NCI-H510A treated with DMSO at 0.1 percent for 48 hours (cell line): ENCODE results near the gene MYO5A.
"Not testable (repeated sequence)": the region's sequence is repeated elsewhere in the genome, so short reads cannot be mapped to it uniquely, and the experiment has no call there.

Source experiments
- DNase-seq: peaks from one replicate; lab custom pipeline; 2025; lab: John Stamatoyannopoulos, UW

MYO5A gene

DNA sequence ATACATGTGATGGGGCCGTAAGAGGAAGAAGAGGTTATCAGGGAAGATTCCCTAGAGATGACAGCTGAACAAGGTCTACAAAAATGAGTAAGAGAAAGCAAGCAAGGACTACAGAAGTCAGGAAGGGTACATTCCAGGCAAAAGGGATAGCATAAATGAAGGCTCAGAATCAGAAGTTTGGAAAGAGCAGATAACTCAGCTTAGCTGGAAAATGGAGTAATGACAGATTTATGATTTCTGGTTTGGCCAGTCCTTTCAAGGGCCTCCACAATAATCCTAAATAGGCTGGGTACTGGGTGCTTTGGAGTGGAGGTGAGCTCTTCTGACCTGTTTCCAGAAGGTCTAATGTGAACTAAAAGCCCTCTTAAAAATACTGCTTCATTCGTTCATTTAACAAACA is 110.7 kb downstream of the MYO5A start:
- DNase-seq = no peak

DNA sequence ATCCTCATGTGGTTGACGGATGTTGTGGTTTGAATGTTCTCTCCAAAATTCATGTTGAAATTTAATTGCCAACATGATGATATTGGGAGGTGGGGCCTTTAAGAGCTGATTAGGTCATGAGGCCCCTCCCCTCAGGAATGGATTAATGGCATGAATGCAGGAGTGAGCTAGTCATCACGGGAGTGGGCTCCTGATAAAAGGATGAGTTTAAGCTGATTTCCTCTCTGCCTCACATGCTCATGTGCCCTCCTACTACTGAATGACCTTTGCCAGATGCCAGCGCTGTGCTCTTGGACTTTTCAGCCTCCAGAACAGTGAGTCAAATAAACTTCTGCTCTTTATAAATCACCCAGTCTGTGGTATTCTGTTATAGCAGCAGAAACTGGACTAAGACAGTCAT is 111.2 kb downstream of the MYO5A start:
- no peak for DNase-seq

DNA sequence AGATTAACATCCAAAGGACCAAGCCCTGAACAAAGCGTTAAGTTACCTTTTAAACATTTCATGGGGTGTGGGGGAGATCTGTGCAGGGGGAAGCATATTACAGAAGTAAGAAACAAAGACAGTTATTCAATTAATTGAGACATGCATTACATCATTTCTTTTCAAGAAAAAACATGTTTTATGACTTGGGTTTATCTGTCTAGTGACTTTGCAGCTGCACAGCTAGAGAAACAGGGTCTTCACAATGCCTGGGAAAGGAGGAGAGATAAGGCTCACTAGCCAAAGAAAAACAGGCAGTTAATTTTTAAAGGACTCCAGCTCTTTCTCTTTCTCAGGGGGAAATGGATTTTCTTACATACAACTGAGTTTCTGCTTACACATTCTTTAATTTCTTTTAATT is 112.1 kb downstream of the MYO5A start:
- DNase-seq = not testable (repeated sequence)

DNA sequence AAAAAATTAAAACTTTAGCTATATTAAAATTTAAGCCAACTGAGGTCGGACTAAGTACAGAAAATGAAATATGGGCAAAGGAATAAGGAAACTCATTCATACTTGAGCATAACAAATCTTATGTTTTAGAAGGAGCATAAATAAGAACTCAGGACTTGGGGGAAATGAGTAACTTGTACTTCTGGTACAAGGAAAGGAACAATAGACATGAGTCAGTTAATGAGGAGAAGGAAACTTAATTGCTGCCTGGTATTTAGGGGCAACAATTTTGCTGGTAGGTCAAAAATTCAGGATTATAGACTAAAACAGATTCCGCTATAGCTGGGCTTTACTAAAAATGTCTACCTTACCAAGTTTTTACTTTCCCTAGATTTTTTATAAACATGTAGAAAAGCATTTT is 113.1 kb downstream of the MYO5A start:
- DNase-seq = no peak

- peak; percentile 26 for DNase-seq
Measured at GRCh38 chr15:52414936-52415335, 113.7 kb downstream of the MYO5A start.

GRCh38 chr15:52408823-52409222 is 119.9 kb downstream of the MYO5A start:
- DNase-seq = no peak

- DNase-seq = no peak
Measured at GRCh38 chr15:52407374-52407773, 121.3 kb downstream of the MYO5A start.

DNA sequence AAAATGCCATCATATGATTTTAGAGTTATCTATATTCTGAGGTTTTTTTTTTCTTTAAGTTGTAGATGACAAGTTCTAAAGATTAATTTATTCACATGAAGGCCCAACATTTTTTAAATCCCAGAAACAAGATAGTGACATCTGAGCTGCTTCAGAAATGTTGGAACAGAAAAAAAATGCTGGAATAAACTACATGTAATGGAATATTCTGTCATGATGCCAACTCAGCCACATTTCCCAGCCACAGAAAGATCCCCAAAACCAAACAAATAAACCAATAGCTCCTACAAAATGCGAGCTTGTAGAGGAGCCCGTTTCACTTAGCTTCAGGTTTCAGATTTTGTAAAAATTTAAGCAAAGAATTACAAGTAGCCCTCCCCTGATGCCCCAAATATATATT is 122.1 kb downstream of the MYO5A start:
- no peak for DNase-seq

- DNase-seq = no peak
Measured at GRCh38 chr15:52405856-52406255, 122.8 kb downstream of the MYO5A start.

- no peak for DNase-seq
Measured at GRCh38 chr15:52397118-52397517, 131.6 kb downstream of the MYO5A start.

DNA sequence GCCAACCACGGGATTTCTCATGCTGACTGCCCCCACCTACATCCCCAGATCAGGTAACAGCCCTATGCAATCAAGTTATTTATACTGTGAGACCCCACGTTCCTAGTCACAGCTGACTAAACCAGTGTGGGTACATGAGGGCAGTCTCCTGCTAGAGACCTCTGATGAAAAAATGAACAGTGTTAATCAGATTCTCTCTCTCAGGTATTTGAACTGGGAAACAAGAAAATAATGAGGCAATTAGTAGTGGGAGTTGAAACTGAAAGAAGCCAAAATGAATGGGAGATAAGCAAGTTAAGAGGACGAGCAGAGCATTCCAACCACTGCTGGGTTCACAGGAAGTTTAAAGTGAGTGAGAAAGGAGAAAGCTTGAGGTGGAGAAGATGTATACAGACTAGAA is 134.6 kb downstream of the MYO5A start:
- DNase-seq = no peak

GRCh38 chr15:52392008-52392687 is 136.5 kb downstream of the MYO5A start:
- no peak for DNase-seq

DNA sequence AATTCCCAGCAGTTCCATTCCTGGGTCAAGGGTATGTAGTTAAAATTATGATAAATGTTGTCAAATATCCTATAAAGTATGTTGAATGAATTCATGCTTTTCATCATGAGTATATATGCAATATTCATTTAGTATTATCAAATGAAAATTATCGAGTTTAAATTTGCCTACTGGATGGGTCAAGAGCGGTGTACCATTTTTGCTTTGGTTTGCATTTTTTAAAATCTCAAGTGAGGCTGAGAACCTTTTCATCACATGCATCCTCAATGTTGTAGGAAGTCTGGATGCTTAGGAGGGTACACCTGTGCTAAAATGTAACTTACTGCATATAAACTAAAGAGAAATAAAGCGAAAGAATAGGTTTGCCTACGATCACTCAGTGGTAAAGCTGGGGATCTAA is 137.6 kb downstream of the MYO5A start:
- no peak for DNase-seq

- DNase-seq = no peak
Measured at GRCh38 chr15:52385670-52386069, 143.0 kb downstream of the MYO5A start.

- no peak for DNase-seq
Measured at GRCh38 chr15:52383100-52383588, 145.5 kb downstream of the MYO5A start.

DNA sequence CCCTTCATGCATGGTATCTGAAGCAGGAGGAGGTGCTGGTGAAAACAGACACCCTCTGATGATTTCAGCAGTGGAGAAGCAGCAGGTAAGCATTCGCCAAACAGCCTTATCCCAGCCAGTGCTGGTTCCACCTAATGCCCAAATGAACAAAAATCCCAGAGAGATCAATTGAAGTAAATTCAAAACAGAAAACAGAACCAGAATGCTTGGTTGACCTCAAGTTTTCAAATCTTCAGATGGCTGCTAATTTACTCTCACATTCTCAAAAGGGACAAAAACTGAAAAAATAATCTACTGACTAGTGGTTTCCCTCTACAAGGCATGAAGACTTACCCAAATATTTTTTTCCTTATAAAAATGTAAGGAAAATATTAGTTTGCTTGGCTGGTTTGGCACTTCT is 146.0 kb downstream of the MYO5A start:
- no peak for DNase-seq

DNA sequence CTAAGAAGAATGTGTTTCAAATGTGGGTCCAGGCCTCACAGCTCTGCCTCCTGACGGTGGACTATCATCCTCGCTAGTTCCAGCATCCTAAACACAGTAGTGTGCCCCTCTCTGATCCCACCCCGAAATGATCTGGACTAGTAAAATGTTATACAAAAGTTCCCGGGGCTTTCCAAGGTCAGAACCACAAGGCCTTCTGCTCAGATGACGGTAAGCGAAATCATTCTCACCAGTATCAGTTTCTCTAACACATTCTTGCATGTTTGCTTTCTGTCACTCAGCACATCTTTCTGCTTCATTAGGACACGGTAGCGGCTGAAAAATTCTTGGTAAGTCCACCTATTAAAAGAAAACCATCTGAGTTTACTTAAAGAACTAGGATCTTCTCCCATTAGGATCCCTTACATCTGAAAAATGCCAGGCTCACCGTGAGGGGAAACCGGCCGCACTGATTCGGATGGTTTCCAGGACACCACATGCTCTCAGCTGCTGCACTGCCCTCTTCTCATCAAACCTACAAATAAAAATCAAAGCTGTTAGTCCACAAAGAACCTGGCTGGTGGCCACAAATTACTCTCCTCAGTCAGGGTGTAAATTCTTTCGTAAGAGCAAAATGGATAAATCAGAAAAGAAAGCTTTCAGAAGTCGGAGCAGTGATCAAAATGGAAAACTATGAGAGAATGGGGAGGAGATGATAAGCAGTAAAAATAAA is 149.1 kb downstream of the MYO5A start:
- DNase-seq = no peak

DNA sequence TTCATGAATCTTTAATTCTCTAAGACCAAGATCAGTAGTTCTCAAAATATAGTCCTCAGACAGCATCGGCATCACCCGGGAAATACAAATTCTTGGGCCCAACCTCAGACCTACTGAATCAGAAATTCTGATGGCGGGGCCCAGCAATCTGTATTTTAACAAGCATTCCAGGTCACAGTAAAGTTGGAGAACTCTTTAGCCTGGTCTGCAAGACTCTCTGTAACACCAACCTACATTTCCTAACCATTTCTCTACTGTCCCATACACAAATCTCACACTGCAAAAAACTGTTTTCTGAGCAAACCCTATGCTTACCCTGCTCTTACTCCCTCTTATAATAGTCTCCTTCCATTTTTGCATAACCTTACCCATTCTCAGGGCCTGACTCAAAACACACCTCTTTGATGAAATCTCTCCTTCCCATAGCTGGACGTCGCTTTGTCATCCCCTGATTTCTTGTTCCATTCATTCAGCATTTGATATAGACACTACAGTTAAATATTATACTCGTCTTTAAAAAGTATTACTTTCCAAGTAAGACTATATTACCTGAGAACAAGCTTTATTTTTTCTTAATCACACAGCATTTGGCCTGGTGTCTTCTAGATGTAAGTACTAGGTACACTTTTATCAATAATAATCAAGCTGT is 149.8 kb downstream of the MYO5A start:
- DNase-seq = no peak

- DNase-seq = no peak
Measured at GRCh38 chr15:52370010-52370409, 158.7 kb downstream of the MYO5A start.

GRCh38 chr15:52369455-52369854 is 159.2 kb downstream of the MYO5A start:
- no peak for DNase-seq

- no peak for DNase-seq
Measured at GRCh38 chr15:52369030-52369429, 159.7 kb downstream of the MYO5A start.

DNA sequence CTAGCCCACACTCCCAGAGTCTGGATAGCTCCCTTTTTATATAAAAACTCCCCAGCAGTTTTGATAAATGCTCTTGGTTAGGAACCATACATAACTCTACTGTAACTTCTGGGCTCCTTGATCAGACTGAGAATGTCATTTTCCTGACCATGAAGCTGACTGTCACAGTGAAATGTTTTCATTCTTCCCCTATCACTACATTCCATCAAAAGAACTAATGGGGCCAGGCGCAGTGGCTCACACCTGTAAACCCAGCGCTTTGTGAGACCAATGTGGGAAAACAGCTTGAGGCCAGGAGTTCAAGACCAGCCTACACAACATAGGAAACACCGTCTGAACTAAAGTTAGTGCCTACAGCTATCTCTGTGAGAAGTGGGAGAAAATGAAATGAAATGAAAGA is 160.3 kb downstream of the MYO5A start:
- DNase-seq = no peak

GRCh38 chr15:52362497-52362896 is 166.2 kb downstream of the MYO5A start:
- DNase-seq = no peak
